Esophagus muscularis mucosa (tissue), 3 donors: ENCODE measurements around the gene SLC39A3.

Source experiments
- CTCF ChIP-seq, 3 experiments: fragments of 200-600 bp in 2 of 3; fragments of 450-650 bp in 1 of 3; sonication (generic) in 2 of 3; IDR thresholded peaks; one replicate each; pipeline ENCODE4 v1.5.1; 2017 to 2019; ENCODE audit warnings: antibody characterized with exemption in 3 of 3, mild to moderate bottlenecking in 2 of 3, moderate library complexity in 1 of 3
- POLR2A ChIP-seq: fragments of 450-650 bp; IDR thresholded peaks from one replicate; pipeline ENCODE4 v1.6.1; 2017; ENCODE audit warnings: antibody characterized with exemption, moderate library complexity, mild to moderate bottlenecking, low read depth

GRCh38 chr19:2764945-2765344 is 25.1 kb upstream of the SLC39A3 start:
- TF ChIP-seq CTCF (IDR thresholded peaks at IDR 0.05) (no peak), POLR2A (no peak)
